CD4-positive, alpha-beta T cell treated with Interleukin-6 at 100 ng/mL for 8 hours (primary cell): ENCODE measurements around the gene TRPC5OS.

Source experiments
- DNase-seq: peaks from one replicate; pipeline ENCODE4 v3.0.0-alpha.2; 2020; ENCODE audit warnings: mixed read lengths, low spot score

The TRPC5OS gene

DNA sequence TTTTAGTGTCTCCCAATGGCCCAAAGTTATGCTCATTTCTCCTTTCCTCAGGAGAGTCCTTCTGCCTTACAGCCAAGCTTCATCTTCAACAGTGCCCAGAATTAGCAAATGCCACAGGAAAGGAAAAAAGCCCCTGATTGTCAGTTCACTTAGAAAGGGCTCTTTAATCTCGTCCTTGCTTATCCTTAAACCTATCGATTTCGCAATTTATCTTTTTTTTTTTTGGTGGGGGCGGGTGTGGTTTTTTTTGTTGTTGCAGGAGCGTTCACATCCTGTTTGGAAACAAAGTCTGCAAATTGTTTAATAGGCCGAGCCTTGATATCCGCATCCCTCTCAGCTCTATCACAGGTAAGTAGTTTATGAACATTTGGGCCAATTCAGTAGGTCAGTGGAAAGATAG lies 20.2 kb downstream of the TRPC5OS start:
- DNase-seq, result no peak

DNA sequence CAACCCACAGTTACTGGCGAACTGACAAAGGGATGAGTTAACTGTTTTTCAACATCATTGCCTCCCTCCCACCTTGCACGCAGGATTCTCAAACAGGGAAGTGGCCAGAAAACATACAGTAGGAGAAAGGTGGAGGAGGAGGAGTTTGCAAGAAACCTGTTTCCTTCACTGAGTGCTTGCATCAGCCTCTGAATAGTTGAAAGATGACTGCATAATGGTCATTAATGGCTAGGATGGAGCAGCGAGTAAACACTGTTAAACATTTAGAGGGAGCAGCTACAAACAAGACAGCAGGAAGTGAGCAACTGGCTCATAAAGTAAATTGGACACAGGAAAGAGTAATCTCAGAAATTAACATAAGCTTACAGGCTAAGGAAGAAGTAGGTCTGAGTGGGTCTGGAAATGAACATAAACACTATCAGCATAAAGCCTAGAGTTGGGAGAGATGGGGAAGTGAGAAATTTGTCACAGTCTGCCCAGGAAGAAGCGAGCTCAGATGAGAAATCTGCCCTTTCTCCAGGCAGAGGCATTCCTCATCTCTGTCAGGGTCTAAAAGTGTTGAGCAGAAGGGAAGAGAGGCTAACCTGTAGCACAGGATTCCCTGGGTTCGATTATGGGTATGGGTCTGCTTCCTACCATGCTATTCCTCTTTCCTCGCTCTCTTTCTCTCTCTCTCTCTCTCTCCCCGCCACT lies 38.6 kb downstream of the TRPC5OS start:
- no peak for DNase-seq

DNA sequence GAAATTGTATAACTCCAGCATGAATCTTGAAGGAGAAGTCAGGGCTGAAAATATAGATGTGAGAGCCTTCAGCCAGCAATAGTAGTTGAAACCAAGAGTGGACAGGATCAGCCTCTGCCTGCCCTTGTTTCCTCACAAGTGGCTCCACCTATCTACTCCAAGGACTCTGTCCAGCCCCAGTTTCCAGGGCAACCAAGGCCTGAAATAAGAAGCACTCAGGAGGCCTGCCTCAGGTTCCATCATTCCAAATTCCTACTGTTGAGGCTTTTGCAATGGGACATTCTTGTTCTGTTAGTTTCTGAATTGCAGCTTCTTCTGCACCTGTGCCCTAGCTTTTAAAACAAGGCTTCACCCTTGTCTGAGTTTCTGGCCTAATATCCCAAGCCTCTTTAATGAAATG lies 41.6 kb downstream of the TRPC5OS start:
- DNase-seq, result no peak

DNA sequence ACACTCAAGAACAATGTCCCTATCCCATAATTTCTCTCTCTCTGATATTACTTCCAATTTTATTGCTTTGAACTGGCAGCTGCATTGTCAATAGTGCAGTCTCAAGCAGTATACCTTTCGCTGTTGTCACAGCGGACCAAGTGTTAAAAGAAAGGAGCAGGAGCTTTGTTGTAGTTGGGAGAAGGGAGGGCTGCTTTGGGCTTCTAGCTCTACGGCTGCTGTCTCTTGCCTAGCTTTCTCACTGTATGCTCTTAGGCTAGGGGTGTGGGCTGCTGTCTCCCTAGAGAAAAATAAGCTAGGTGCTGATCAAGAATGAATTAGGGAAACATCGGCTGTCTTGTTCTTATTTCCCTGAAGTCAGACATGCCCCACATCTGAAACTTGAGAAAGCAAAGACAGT lies 52.5 kb downstream of the TRPC5OS start:
- no peak for DNase-seq
